HG02642 (cell line): Measurements from ENCODE around the gene COMTD1.
A peak's percentile ranks its signal among the peaks of the same experiment; 100 is the strongest.

Experiments used
- ATAC-seq: cut with Tn5 transposase; IDR thresholded peaks from one replicate; pipeline ENCODE4 v1.9.1; 2021; ENCODE audit warnings: mild to moderate bottlenecking; ENCODE audit not compliant: unreplicated experiment, poor library complexity

Gene COMTD1

DNA sequence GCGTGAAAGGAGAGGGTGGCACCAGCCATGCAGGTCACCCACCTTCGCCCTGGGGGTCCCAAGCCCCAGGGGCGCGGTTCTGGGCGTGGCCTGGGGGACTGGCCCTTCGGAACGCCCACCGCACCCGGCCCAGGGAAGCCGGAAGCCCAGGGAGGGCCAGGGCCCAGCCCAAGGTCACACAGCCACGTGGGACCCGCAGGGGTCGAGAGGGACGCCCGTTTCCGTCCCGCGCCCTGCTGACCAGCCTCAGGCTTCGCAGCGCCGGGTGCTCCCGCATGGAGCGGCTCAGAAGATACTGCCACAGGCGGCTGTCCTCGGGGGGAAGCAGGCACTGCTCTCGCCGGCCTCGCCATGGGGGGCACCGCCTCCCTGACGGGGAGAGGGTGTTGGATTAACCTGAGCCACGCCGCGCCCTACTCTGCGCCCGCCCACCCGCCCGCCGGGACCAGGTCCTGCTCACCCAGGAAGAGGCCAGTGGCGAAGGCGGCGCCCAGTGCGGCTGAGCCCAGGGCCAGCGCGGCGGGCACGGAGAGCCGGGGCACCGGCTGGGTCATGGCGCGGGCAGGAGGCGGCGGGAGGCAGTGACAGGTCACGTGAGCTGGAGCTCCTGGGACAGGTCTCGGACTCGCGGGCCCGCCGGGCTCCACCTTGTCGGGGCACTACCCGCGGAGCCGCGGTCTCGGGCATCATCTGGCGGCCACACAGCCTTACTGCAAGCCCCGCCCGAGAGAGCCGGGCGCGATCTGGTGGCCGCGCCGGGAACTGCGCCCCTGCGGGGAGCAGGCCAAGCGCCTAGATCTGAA lies at the start of gene COMTD1:
Gene COMTD1 (minus strand): TSS at position 583 of the 803 bp plus-strand sequence. CDS start 29 bp downstream, at position 554.
- peak; percentile 80 for ATAC-seq

DNA sequence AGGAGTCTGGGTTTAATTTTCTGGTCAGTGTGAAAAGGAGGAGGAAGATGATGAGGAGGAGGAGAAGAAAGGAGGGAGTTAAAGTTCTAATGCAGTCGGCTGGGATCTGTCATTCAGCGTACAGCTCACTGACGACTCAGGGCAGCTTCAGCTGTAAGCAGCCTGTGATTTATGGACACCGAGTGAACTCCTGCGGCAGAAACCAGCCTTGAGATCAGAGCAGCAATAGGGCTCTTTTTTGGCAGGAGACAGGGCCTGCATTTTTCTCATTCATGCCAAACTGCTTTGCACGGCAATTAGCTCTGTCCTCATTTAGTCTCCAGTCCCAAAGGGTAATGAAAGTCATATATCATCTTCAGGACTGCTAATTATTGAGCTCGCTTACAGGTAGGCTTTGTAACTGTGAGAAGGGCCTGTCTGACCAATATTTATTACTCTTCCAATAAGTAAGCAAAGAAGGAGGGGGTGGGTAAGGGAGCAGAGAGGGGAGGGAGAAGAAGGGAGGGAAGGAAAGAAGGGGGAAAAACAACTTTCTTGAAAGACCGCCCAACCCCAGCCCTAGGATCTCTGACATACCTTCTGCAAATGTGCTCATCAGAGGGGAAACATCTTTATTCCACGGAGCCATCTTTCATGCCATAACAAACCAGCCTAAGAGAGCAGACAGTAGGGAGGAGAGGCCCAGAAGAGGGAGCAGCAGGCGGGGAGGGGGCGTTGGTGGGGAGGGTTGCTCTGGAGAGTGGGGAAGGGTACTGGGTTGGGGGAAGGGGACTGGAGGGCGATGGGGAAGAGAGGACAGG lies 48.1 kb upstream of the COMTD1 start:
- no peak for ATAC-seq

DNA sequence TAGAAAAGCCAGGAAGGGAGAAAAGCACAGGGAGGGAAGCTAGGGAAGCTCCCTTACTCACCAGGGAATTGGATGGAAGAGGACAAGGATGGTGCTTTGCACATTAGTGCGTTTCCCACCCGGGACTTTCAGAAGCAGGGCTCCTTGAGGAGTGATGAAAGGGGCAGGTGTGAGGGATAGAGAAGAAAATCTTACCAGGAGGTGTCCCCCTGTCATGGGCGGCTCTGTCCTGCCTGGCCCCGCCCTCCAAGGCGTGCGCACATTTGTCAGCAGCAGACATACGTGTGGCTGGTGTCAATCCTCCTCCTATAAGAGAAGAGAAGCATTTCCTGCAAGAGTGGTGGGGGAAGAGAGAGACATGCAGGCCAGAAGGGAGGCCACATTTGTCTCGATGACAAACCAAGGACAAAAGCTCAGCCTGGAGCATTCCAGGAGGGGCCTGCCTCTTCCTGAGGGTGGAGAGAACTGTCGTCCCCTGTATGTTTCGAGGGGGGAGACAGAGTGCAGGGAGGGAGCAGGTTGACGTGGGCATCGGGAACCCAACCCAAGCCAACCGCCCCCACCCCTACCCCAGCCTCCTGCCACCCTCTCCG lies 47.4 kb upstream of the COMTD1 start:
- no peak for ATAC-seq

GRCh38 chr10:75281974-75282373 lies 46.2 kb upstream of the COMTD1 start:
- ATAC-seq, result no peak

DNA sequence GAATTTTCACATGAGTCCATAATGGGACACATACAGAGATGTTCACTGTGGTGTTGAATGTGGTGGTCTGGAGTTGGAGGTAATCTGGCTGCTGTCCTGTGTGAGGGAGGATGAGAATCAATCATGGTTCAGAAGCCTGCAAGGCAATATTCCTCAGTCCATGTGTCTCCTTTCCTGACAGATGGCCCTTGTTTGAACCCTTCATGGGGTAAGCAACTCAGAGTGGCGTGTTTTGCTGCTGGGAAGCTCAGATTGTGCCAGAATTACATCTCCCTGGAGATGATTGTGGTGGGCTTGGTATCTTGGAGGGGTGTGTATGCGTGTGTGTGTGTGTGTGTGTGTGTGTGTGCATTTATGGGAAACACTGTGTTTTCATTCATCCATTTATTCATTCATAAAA lies 44.5 kb upstream of the COMTD1 start:
- ATAC-seq, result no peak

DNA sequence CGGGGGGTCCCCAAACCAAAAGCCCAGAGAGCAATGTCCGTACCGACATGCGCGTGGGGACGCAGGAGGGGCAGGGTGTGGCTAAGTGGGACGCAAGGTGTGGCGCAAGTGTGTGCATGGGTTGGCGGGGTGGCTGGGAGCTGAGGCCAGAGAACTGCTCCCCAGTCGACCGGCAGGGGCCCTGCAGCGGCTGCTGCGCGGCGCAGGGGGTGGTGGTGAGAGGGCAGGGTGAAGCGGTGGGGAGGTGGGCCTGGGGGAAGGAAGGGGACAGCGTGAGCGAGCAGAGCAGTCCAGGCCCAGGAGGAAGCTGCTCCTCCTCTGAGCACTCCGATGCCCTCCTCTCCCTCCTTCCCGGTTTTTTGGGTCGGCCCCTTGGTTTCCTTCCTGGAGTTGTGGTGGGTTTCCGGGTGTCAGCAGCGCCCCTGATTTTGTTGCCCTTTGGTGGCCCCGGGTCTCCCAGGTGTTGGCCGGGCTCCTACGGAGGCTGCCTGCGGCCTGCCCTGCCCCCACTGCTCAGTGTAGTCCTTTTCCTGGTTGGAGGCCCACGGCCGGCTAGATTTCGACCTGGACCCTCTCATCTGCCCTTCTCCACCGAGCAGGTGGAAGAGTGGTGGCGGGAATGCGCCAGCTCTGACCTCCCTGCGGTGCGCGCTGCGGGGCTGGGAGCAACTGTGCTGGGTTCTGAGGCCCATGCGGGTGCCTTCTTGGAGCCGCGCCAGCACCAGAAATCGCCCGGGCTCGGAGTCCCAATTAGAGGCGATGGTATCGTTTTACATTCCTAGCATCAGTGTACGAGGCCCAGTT lies 40.5 kb upstream of the COMTD1 start:
- ATAC-seq, result no peak

- ATAC-seq, result no peak
These were observed 37.1 kb upstream of the COMTD1 start for GRCh38 chr10:75272896-75273295.

DNA sequence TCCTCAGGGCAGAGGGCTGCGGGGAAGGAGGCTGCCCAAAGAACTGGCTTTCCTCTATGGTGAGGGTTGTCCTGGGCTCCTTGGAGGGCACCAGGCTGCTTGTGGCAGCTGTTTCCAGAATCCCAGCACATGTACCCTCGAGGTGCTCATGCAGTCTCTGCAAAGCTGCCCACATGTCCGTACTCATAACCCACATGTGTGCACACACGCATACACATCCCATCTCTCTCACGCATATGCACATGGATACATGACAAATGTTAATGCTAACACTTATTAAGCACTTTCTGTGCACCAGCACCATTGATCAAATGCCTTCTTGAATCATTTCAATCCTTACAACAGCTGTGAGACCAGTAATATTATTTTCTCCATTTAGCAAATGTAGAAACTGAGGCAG lies 36.3 kb upstream of the COMTD1 start:
- ATAC-seq, result no peak

DNA sequence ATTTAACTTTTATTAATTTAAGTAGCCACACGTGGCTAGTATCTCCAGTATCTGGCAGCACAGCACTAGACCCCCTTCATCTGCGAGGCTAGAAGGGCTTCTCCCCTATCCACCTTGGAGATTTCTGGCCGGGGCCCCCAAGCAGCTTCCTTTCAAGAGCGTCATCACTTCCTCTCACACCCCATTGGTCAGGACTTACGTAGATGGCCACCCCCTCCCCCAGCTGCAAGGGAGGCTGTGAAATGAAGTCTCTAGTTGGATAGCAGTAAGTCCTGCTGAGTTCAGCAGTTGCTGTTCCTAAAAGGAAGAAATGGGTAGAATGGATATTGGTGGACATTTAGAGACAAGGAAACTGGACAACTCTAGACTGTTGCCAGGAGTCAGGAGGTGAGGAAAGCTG lies 33.8 kb upstream of the COMTD1 start:
- ATAC-seq, result no peak

DNA sequence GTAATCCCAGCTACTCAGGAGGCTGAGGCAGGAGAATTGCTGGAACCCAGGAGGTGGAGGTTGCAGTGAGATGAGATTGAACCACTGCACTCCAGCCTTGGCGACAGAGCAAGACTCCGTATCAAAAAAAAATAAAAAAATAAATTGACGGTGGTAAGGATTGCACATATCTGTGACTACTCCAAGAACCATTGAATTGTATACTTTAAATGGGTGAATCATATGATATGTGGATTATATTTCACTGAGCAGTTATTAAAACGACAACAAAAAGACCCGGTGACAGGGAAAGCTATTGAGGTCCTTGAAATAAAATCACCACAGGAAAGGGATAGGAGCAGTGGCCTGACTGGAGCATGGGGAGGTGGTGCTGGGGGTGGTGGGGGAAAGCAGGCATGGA lies 31.2 kb upstream of the COMTD1 start:
- no peak for ATAC-seq

DNA sequence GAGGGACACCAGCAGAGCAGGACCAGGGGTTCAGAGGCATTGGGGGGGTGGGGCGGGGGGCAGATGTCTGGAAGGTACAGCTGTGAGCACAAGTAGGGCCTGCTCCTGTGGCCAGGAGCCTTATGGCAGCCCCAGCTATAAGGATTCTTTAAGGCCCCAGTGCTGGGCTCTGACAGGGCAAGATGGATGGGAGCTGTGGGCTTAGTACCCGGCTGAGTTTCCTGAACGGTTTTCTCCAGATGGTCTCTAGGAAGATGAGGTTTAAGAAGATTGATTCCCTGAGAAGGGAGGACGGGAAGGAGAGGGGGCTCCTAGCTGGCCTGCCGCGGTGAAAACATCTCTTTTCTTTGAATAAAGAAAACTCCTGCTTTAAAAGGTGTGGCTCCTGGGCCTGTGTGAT lies 30.1 kb upstream of the COMTD1 start:
- no peak for ATAC-seq

GRCh38 chr10:75263806-75264205 lies 28.0 kb upstream of the COMTD1 start:
- no peak for ATAC-seq

DNA sequence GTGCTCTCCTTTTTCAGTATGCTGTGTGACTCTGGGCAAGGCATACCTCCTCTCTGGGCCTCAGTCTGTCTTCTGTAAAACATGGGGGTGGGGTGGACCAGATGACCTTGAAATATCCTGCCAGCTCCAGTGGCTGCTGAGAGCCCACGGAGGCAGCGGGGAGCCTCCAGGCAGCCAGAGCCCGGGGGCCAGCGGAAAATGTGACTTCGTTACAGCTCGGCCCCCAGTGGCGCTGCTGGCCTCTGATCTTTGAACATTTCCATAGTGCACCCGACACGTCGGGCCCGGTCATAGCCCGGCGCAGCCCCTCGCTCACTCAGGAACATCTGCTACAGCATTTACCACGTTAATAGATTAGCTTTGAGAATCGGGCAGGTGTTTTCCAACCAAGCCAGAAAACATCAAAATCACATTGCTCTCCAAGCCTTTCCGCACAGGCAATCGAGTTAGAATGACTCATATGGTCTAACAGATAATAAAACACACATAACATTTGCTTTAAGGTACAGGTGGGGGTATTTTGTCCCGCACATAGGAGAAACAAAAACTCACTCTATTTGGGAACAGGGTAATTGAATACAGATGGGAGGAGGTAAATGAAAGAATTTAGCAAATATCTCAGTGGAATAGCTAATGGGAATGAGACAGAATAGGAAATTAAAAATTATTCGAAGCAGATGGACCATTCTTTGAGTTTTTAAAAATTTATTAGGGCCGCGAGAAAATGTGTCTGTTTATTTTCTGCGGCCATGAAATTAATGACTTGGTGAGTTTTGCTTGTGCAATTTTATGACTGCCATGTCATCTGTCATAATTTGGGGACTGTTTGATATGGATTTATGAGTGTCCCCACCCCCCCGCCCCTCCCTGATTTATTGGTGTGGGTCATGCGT lies 26.3 kb upstream of the COMTD1 start:
- ATAC-seq, result no peak

DNA sequence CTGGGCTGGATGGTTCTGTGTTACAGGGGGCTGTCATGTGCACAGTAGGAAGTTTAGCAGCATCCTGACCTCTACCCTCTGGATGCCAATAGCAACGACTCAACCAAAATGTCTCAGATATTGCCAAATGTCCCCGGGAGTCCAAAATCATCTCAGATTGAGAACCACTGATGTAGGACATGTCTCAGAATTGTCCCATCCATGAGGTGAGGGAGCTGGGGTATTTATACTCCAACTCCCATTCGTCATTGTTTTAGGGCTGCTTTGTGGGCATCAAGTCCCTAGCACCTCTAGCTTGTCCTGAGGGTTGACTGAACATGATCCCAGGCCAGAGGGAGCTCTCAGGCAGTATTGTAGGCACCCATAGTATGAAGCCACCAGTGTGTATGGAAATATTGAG lies 25.2 kb upstream of the COMTD1 start:
- ATAC-seq, result no peak

DNA sequence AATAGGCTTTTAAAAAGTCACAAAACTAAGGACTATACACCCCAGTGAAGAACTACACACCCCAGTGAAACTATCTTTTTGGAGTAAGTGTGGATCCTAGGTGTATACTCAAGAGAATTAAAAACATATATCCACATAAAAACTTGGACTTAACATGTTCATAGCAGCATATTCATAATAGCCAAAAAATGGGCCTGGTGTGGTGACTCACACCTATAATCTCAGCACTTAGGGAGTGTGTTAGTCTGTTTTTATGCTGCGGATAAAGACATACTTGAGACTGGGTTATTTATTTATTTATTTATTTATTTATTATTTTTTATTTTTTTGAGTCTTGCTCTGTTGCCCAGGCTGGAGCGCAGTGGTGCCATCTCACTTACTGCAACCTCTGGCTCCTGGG lies 19.0 kb upstream of the COMTD1 start:
- ATAC-seq, result no peak

DNA sequence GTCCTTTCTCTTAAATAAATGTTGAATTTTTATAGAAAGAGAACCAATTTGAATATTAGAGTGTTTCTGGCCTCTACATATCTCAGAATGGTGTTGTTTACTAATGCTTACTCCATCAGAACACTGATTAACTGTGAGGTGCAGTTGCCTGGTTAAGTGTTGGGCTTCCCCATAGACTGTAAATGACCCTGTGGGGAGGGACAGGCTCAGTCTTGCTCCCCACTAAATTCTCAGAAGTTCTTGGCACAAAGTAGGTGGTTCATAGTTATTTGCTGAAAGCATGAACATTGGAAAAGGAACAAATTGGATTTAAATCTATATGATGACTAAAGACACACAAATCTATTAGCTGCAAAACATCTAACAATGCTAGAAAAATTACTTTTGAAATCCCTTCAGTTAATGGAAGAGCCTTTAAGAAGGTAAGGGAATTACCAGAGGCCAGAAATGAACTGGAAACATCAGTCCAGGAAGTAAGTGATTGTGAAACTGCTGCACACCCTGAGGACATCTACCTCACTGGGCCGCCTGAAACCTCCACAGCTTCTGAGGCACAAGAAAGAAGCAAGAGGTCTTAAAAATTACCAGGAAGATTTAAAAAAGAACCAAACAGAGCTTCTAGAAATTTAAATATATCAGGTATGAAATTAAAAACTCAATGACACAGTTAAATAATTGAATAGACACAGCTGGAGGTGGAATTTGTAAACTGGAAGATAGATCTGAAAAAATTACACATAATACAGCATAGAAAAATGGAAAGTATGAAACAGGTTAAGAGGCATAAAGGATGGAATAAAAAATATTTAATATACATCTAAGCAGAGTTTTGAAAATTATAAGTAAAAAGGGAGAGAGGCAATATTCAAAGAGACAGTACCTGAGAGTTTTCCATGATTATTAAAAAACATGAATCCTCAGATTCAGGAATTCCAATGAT lies 17.8 kb upstream of the COMTD1 start:
- no peak for ATAC-seq

DNA sequence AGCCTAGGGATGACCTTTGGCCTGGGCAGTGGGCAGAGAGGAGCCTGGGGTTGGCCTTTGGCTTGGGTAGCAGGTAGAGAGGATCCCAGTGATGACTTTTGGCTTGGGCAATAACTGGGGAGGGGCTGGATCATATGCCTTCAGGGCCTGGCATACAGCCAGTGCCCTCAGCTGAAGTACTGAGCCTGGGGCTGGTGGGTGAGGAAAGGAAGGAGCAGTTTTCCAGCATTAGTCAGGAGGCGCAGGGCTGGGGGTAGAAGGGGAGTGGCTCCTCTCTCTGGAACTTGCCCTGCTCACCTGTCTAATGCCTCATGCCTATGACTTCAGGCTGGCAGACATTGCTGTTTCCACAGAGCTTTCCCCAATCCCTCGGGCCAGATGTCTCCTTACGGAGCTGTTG lies 15.2 kb upstream of the COMTD1 start:
- ATAC-seq, result no peak

GRCh38 chr10:75247797-75248196 lies 12.0 kb upstream of the COMTD1 start:
- no peak for ATAC-seq
